HCT116 (cell line): ENCODE measurements around the gene RPTOR. TPM values are rescaled to one million over a fixed set of nuclear protein-coding genes. Genes with fewer than 3 reads are reported as not detected.

Source experiments
- ATAC-seq: fragments of 200-7000 bp; cut with Tn5 transposase; 2 replicates; pipeline ENCODE4 v1.9.1; 2020; ENCODE audit warnings: mild to moderate bottlenecking, moderate library complexity
- BruUV-seq: library from RNA; stranded (reverse); fragments of 400-500 nt; replicated peaks from 2 replicates; lab custom pipeline; 2021; lab: Mats Ljungman, UMichigan
- CTCF ChIA-PET: fragments of 300-600 bp; sonication (Branson Sonifier 250); formaldehyde crosslinking; loops from one replicate; lab custom pipeline; 2021; ENCODE audit warnings: antibody characterized with exemption; lab: Charles Lee
- POLR2A ChIA-PET: fragments of 300-600, 350-600 bp; sonication (Branson Sonifier 250); formaldehyde crosslinking; loops from one replicate; lab custom pipeline; 2021; ENCODE audit warnings: antibody characterized with exemption; lab: Charles Lee
- RAD21 ChIA-PET, 2 experiments: fragments of 300-600 bp; sonication (Branson Sonifier 250); formaldehyde crosslinking; loops; one replicate each; lab custom pipeline; 2023; ENCODE audit warnings: low total read pairs in 2 of 2; ENCODE audit not compliant: uncharacterized antibody in 2 of 2, unreplicated experiment in 2 of 2, low non-redundant PET in 1 of 2; lab: Charles Lee
- DNase-seq: peaks from one replicate; pipeline ENCODE4 v3.0.0-alpha.2; 2010; ENCODE audit warnings: low read depth, low spot score
- H2AFZ ChIP-seq: fragments of 200-600 bp; shearing (Covaris generic), sonication (generic); 2 replicates; pipeline ENCODE4 v1.6.1; 2017; ENCODE audit warnings: low read depth, mixed run types, mixed read lengths, antibody characterized with exemption, low read length; ENCODE audit not compliant: poor library complexity, severe bottlenecking
- H3K27ac ChIP-seq: 2 replicates; pipeline ENCODE4 v1.5.1; 2012; ENCODE audit warnings: low read depth, low read length
- H3K27me3 ChIP-seq: fragments of 200-600 bp; sonication (generic); 2 replicates; pipeline ENCODE4 v1.6.1; 2016; ENCODE audit warnings: mixed run types, low read length, mixed read lengths; ENCODE audit not compliant: insufficient read depth
- H3K36me3 ChIP-seq, 2 experiments: fragments of 200-500 bp in 1 of 2; fragments of 200-600 bp in 1 of 2; sonication (Bioruptor generic) in 1 of 2; sonication (generic) in 1 of 2; 2 replicates each; pipeline versions ENCODE4 v1.5.1 to v1.6.1; 2014 to 2016; ENCODE audit warnings: low read length in 2 of 2, inconsistent platforms in 1 of 2, mixed read lengths in 1 of 2, mixed run types in 1 of 2; ENCODE audit not compliant: insufficient read depth in 2 of 2, control insufficient read depth in 1 of 2
- H3K4me1 ChIP-seq, 2 experiments: fragments of 200-600 bp in 1 of 2; sonication (generic) in 1 of 2; 2 replicates each; pipeline versions ENCODE4 v1.5.1 to v1.6.1; 2012 to 2017; ENCODE audit warnings: low read length in 2 of 2, inconsistent platforms in 1 of 2, mild to moderate bottlenecking in 1 of 2, mixed read lengths in 1 of 2, mixed run types in 1 of 2, moderate library complexity in 1 of 2; ENCODE audit not compliant: insufficient read depth in 2 of 2, control insufficient read depth in 1 of 2
- H3K4me2 ChIP-seq: fragments of 200-600 bp; sonication (generic); 2 replicates; pipeline ENCODE4 v1.6.1; 2017; ENCODE audit warnings: mixed run types, low read length, mixed read lengths
- H3K4me3 ChIP-seq, 2 experiments: fragments of 200-600 bp in 1 of 2; sonication (generic) in 1 of 2; replicated peaks in 1 of 2; 2 replicates each; pipeline ENCODE4 v1.5.1; 2011 to 2016; ENCODE audit warnings: low read length in 2 of 2, control low read depth in 1 of 2, low read depth in 1 of 2, mild to moderate bottlenecking in 1 of 2, mixed read lengths in 1 of 2, mixed run types in 1 of 2
- H3K79me2 ChIP-seq: fragments of 200-600 bp; sonication (generic); 2 replicates; pipeline ENCODE4 v1.6.1; 2017; ENCODE audit warnings: mild to moderate bottlenecking, mixed run types, low read length, moderate library complexity, mixed read lengths; ENCODE audit not compliant: insufficient read depth
- H3K9ac ChIP-seq: fragments of 200-600 bp; sonication (generic); 2 replicates; pipeline ENCODE4 v1.6.1; 2016; ENCODE audit warnings: low read length, mixed read lengths
- H3K9me2 ChIP-seq: fragments of 200-600 bp; sonication (generic), shearing (Covaris generic); 2 replicates; pipeline ENCODE4 v1.6.1; 2017; ENCODE audit warnings: mixed run types, mild to moderate bottlenecking, moderate library complexity; ENCODE audit not compliant: insufficient read depth
- H3K9me3 ChIP-seq, 2 experiments: fragments of 200-500 bp in 1 of 2; fragments of 200-600 bp in 1 of 2; sonication (Bioruptor generic) in 1 of 2; sonication (generic) in 1 of 2; 2 replicates each; pipeline ENCODE4 v1.6.1; 2014 to 2017; ENCODE audit warnings: low read length in 2 of 2, mixed read lengths in 2 of 2, inconsistent platforms in 1 of 2, low read depth in 1 of 2, mild to moderate bottlenecking in 1 of 2, mixed run types in 1 of 2, moderate library complexity in 1 of 2; ENCODE audit not compliant: control insufficient read depth in 1 of 2, insufficient read depth in 1 of 2
- H4K20me1 ChIP-seq: fragments of 200-600 bp; sonication (generic), shearing (Covaris generic); 2 replicates; pipeline ENCODE4 v1.6.1; 2017; ENCODE audit warnings: mixed run types, mild to moderate bottlenecking, moderate library complexity; ENCODE audit not compliant: insufficient read depth
- CBX3 ChIP-seq: IDR thresholded peaks from 2 replicates; pipeline ENCODE4 v1.6.1; 2012; ENCODE audit warnings: low read depth
- CEBPB ChIP-seq: IDR thresholded peaks from 2 replicates; pipeline ENCODE4 v1.6.1; 2012; ENCODE audit warnings: low read depth
- EZH2 ChIP-seq: fragments of 200-600 bp; sonication (generic); IDR thresholded peaks from 2 replicates; pipeline ENCODE4 v1.6.1; 2017; ENCODE audit warnings: antibody characterized with exemption, mixed run types
- EZH2phosphoT487 ChIP-seq: fragments of 200-600 bp; IDR thresholded peaks from 2 replicates; pipeline ENCODE4 v1.6.1; 2018; ENCODE audit warnings: antibody characterized with exemption, borderline replicate concordance
- FOSL1 ChIP-seq: IDR thresholded peaks from 2 replicates; pipeline ENCODE4 v1.6.1; 2012; ENCODE audit warnings: low read depth
- POLR2AphosphoS5 ChIP-seq: IDR thresholded peaks from 2 replicates; pipeline ENCODE4 v1.6.1; 2011; ENCODE audit warnings: mild to moderate bottlenecking, low read depth, low read length, moderate library complexity
- RAD21 ChIP-seq: IDR thresholded peaks from 2 replicates; pipeline ENCODE4 v1.6.1; 2012; ENCODE audit warnings: low read depth, mild to moderate bottlenecking
- SP1 ChIP-seq: IDR thresholded peaks from 2 replicates; pipeline ENCODE4 v1.6.1; 2012; ENCODE audit warnings: low read depth
- SRF ChIP-seq: IDR thresholded peaks from 2 replicates; pipeline ENCODE4 v1.6.1; 2012; ENCODE audit warnings: low read depth
- TCF7L2 ChIP-seq: IDR thresholded peaks from 2 replicates; pipeline ENCODE4 v1.7.0; 2011; ENCODE audit warnings: borderline replicate concordance, inconsistent platforms; ENCODE audit not compliant: insufficient read depth, insufficient read length; ENCODE audit errors: extremely low read depth
- YY1 ChIP-seq: IDR thresholded peaks from 2 replicates; pipeline ENCODE4 v1.6.1; 2011; ENCODE audit warnings: low read length, low read depth, moderate library complexity, mild to moderate bottlenecking; ENCODE audit not compliant: insufficient replicate concordance; ENCODE audit errors: extremely low read depth
- ZFX ChIP-seq: fragments of 450-650 bp; IDR thresholded peaks from 2 replicates; pipeline ENCODE4 v1.6.1; 2017
- ZNF274 ChIP-seq: fragments of 200-500 bp; sonication (Bioruptor generic); IDR thresholded peaks from 2 replicates; pipeline ENCODE4 v1.6.1; 2014; ENCODE audit warnings: mild to moderate bottlenecking, low read depth, low read length, inconsistent platforms
- intact Hi-C: fragments of 100-400 bp; cut with micrococcal nuclease; formaldehyde crosslinking; loops from 2 replicates; pipeline ENCODE4 v1.10.0; 2022
- total RNA-seq: library from RNA; stranded (reverse); gene quantifications from one replicate; pipeline ENCODE4 v1.2.1, GENCODE V29; 2021; ENCODE audit not compliant: unreplicated experiment
- TF ChIP-seq, protein P1 (sequence below), 3 experiments: fragments of 200-600 bp in 1 of 3; sonication (generic) in 1 of 3; IDR thresholded peaks in 2 of 3; conservative IDR thresholded peaks in 1 of 3; 2 replicates each; pipeline ENCODE4 v1.5.1; 2012 to 2017; ENCODE audit warnings: low read depth in 2 of 3, low read length in 2 of 3, antibody characterized with exemption in 1 of 3, borderline replicate concordance in 1 of 3, control low read depth in 1 of 3, mild to moderate bottlenecking in 1 of 3, mixed read lengths in 1 of 3, mixed run types in 1 of 3, moderate library complexity in 1 of 3; ENCODE audit not compliant: insufficient read depth in 1 of 3
- TF ChIP-seq, protein P2 (sequence below): IDR thresholded peaks from 2 replicates; pipeline ENCODE4 v1.6.1; 2012
- TF ChIP-seq, protein P3 (sequence below): IDR thresholded peaks from 2 replicates; pipeline ENCODE4 v1.6.1; 2012

RPTOR gene
- total RNA-seq, 1 experiment from 2014 or later: 69.5 TPM

DNA sequence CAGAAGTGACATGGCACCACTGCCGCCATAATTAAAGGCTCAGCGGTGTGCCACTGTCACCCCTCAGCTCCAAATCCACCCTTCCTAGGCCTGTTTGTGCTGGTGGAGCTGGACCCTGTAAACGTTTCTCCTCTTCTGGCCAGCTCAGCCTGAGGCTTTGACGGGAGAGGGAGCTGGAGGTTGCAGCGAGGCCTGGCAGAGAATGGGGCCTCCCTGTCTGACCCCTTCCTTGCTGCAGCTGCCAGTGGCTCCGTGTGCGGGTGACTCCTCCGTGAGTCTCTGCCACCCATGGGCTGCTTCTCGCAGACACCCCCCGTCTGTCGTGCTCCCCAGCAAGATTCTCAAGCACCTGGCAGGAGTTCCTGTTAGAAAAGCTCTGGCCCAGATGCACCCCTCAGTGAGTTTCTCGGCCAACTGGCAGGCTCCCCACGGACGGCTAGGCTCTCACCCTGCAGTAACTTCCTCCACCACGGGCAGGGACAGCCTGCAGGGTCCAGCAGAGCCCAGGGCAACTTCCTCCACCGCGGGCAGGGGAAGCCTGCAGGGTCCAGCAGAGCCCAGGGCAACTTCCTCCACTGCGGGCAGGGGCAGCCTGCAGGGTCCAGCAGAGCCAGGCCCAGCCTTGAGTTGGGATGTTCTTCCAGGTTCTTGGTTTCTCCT lies 442.3 kb downstream of the RPTOR start (continued):
- TF ChIP-seq YY1: no peak
- TF ChIP-seq SP1: no peak
- no peak for TF ChIP-seq RAD21
- TF ChIP-seq, protein P1, sequence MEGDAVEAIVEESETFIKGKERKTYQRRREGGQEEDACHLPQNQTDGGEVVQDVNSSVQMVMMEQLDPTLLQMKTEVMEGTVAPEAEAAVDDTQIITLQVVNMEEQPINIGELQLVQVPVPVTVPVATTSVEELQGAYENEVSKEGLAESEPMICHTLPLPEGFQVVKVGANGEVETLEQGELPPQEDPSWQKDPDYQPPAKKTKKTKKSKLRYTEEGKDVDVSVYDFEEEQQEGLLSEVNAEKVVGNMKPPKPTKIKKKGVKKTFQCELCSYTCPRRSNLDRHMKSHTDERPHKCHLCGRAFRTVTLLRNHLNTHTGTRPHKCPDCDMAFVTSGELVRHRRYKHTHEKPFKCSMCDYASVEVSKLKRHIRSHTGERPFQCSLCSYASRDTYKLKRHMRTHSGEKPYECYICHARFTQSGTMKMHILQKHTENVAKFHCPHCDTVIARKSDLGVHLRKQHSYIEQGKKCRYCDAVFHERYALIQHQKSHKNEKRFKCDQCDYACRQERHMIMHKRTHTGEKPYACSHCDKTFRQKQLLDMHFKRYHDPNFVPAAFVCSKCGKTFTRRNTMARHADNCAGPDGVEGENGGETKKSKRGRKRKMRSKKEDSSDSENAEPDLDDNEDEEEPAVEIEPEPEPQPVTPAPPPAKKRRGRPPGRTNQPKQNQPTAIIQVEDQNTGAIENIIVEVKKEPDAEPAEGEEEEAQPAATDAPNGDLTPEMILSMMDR (IDR thresholded peaks at IDR 0.05 in 2 of 3, conservative IDR thresholded peaks at IDR 0.05 in 1 of 3; ENCODE audit: borderline replicate concordance in 1 of 3, insufficient read depth in 1 of 3, low read depth in 2 of 3, low read length in 2 of 3): no peak

DNA sequence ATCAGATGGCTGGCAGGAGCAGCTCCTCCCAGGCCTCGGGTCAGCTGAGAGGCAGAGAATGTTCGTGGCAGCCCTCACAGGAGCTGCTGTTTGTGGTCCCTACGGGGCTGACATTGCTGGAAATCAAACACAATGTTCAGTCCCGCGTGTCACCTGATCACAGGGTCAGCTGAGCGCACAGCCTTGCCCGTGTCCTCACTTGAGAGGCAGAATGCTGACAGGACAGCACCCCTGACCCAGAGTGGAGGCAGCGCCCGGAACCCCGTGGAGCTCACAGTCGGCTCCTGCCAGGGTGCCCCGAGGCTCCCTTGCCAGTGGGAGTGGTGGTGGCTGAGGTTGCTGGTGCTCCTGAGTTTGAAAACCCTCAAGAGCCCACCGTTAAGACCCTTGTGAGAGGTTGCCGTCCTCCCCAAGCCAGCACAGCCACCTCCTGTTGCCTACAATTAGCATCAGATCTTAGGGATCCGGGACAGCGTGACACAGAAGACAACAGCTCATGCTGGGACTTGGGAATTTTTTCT lies 443.4 kb downstream of the RPTOR start:
- intact Hi-C loops: loop anchor here (10.0 kb wide), 2 partner anchors 237 to 413 kb away; partner anchors contain the start of gene CEP131
- H3K4me1 ChIP-seq: peaks cover 44 to 59% of the 10 kb centered on the region in 2 experiments
- DNase-seq (no peak), ATAC-seq (no peak)
- H2AFZ ChIP-seq: no peak overlapping the region
- no peaks in the 10 kb centered on the region for H3K9me2 ChIP-seq
- no peaks in the 10 kb centered on the region for H4K20me1 ChIP-seq
- H3K27me3 ChIP-seq: no peaks in the 10 kb centered on the region
- no TSS peak for BruUV-seq
- H3K36me3 ChIP-seq: no peaks in the 10 kb centered on the region
- H3K4me3 ChIP-seq: no peak overlapping the region
- ChIA-PET POLR2A (no interaction called here), CTCF (interaction anchor here (0.6 to 2.5 kb wide), 5 partner anchors 35 to 986 kb away, joined by 3 to 17 read pairs (median 4); no protein-coding TSS in a partner anchor), RAD21 (interaction anchor here in 1 of 2 experiments (0.7 kb wide), 1 partner anchor 131 kb away, joined by 3 read pairs; no protein-coding TSS in a partner anchor)
- no peaks in the 10 kb centered on the region for H3K9me3 ChIP-seq
- H3K79me2 ChIP-seq: peaks cover 8% of the 10 kb centered on the region; the same call in 1 of the 2 replicates
- H3K4me2 ChIP-seq: no peak overlapping the region; the same call in 1 of the 2 replicates
- peak overlapping the region; percentile 2; the same call in 1 of the 2 replicates for H3K27ac ChIP-seq
- H3K9ac ChIP-seq: 0 out of 2 replicates have a peak overlapping the region, but pooled peaks have one; percentile 47
- TF ChIP-seq ZFX: no peak
- no peak for TF ChIP-seq RAD21
- no peak for TF ChIP-seq CBX3
- TF ChIP-seq POLR2AphosphoS5: no peak
- no peak for TF ChIP-seq FOSL1
- TF ChIP-seq TCF7L2: no peak
- TF ChIP-seq ZNF274: no peak
- no peak for TF ChIP-seq EZH2phosphoT487
- TF ChIP-seq, protein P2, sequence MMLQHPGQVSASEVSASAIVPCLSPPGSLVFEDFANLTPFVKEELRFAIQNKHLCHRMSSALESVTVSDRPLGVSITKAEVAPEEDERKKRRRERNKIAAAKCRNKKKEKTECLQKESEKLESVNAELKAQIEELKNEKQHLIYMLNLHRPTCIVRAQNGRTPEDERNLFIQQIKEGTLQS: no peak
- TF ChIP-seq EZH2: no peak
- TF ChIP-seq SRF: no peak
- TF ChIP-seq, protein P1 (IDR thresholded peaks at IDR 0.05 in 2 of 3, conservative IDR thresholded peaks at IDR 0.05 in 1 of 3; ENCODE audit: borderline replicate concordance in 1 of 3, insufficient read depth in 1 of 3, low read depth in 2 of 3, low read length in 2 of 3): no peak
- no peak for TF ChIP-seq SP1
- TF ChIP-seq, protein P3, sequence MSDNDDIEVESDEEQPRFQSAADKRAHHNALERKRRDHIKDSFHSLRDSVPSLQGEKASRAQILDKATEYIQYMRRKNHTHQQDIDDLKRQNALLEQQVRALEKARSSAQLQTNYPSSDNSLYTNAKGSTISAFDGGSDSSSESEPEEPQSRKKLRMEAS: no peak
- no peak for TF ChIP-seq YY1
- TF ChIP-seq CEBPB: no peak
